Endothelial cell (in vitro differentiated cells): ENCODE data around the gene FES. TPM values are rescaled to one million over a fixed set of nuclear protein-coding genes. Genes with fewer than 3 reads are reported as not detected.

Source experiments
- DNase-seq: peaks from one replicate; pipeline ENCODE4 v3.0.0; 2021; ENCODE audit warnings: low spot score
- H3K27ac Mint-ChIP-seq: one replicate; pipeline ENCODE4 v1.8.0; 2021; ENCODE audit warnings: mixed read lengths, inconsistent platforms; ENCODE audit not compliant: unreplicated experiment
- H3K27me3 Mint-ChIP-seq: one replicate; pipeline ENCODE4 v1.8.0; 2021; ENCODE audit warnings: mild to moderate bottlenecking, moderate library complexity, mixed read lengths, inconsistent platforms; ENCODE audit not compliant: unreplicated experiment
- H3K36me3 Mint-ChIP-seq: one replicate; pipeline ENCODE4 v1.8.0; 2021; ENCODE audit warnings: mild to moderate bottlenecking, low read depth, mixed read lengths, inconsistent platforms; ENCODE audit not compliant: unreplicated experiment
- H3K4me1 Mint-ChIP-seq: one replicate; pipeline ENCODE4 v1.8.0; 2021; ENCODE audit warnings: mild to moderate bottlenecking, mixed read lengths, inconsistent platforms; ENCODE audit not compliant: unreplicated experiment
- H3K4me3 Mint-ChIP-seq: one replicate; pipeline ENCODE4 v1.8.0; 2021; ENCODE audit warnings: mild to moderate bottlenecking, mixed read lengths, inconsistent platforms; ENCODE audit not compliant: unreplicated experiment
- H3K9me3 Mint-ChIP-seq: one replicate; pipeline ENCODE4 v1.8.0; 2021; ENCODE audit warnings: mixed read lengths, inconsistent platforms; ENCODE audit not compliant: unreplicated experiment
- total RNA-seq: library from RNA; stranded (reverse); fragmentation: NEBNext Ultra II Directional; extraction: Animal tissue kit (Norgen Biotek cat#: 25700); gene quantifications from one replicate; pipeline ENCODE4 v1.2.1, GENCODE V29; 2021; ENCODE audit not compliant: unreplicated experiment
- TF ChIP-seq, protein P1 (sequence below): fragments of 200-600 bp; sonication (generic); IDR thresholded peaks from one replicate; pipeline ENCODE4 v1.5.0; 2021; ENCODE audit warnings: antibody characterized with exemption; ENCODE audit not compliant: unreplicated experiment

Gene FES
- total RNA-seq, 1 donor from 2014 or later = 56.3 TPM

DNA sequence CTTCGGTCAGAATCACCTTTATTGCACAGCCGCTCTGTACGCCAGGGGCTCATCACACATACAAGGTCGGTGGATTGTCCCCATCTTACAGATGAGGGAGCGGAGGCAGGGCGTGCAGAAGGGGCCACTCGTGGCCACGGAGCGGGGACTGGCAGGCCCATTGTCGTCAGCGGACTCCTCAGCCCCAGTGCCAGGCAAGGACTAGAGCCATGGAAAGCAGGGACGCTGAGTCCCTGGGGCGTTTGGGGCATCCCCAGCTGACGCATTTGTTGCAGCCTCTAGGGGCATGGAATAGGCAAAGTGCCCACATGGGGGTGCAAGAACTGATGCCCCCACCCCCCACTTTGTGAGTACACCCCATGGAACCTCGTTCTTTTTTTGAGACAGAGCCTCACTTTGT lies 45.8 kb upstream of the FES start:
- Mint-ChIP-seq H3K4me1 (peaks cover 19% of the 10 kb centered on the region), H3K27ac (no peak overlapping the region), H3K27me3 (peaks cover 5% of the 10 kb centered on the region), H3K9me3 (no peaks in the 10 kb centered on the region), H3K36me3 (peaks cover 4% of the 10 kb centered on the region), H3K4me3 (no peak overlapping the region)
- DNase-seq = no peak
- TF ChIP-seq, protein P1, sequence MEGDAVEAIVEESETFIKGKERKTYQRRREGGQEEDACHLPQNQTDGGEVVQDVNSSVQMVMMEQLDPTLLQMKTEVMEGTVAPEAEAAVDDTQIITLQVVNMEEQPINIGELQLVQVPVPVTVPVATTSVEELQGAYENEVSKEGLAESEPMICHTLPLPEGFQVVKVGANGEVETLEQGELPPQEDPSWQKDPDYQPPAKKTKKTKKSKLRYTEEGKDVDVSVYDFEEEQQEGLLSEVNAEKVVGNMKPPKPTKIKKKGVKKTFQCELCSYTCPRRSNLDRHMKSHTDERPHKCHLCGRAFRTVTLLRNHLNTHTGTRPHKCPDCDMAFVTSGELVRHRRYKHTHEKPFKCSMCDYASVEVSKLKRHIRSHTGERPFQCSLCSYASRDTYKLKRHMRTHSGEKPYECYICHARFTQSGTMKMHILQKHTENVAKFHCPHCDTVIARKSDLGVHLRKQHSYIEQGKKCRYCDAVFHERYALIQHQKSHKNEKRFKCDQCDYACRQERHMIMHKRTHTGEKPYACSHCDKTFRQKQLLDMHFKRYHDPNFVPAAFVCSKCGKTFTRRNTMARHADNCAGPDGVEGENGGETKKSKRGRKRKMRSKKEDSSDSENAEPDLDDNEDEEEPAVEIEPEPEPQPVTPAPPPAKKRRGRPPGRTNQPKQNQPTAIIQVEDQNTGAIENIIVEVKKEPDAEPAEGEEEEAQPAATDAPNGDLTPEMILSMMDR = no peak

DNA sequence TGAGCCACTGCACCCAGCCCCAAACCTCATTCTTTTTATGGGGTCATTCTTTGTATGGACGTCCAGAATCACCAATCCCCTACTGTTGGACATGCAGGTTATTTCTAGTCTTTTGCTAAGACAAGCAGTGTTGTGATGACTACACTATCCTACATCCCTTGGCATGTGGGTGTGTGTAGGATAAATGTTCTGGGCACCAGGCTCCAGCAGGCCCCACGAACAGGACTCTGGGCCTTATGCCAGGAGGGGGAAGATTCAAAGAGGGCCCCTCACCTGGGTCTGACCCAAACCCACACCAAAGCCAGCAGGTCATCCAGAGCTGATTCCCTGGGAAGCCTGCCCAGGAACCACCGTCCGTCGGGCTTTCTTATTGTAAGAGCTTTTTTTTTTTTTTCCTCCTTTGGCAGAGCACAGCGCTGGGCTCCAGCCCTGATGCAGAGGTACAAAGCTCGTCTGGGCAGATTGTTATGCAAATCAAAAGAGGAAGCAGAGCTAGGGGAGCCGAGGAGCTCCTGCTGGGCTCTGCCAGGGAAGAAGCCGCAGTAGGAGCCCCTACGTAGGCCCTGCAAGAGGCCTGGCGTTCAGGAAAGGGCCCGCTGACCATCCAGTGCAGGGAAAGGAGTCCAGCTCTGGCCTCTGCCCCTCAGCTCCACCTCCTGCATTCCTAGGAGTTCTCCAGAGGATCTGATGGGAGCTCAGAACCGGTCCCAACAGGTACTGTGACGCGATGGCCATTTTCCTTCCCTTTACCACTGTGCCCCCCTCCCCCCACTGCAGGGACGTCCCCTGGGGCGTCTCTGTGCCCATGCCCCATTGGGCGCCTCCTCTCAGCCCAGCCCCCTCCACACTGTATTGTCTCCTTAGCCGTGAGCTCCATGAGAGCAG lies 44.9 kb upstream of the FES start:
- Mint-ChIP-seq H3K36me3 (peaks cover 4% of the 10 kb centered on the region), H3K9me3 (no peaks in the 10 kb centered on the region), H3K27me3 (peaks cover 8% of the 10 kb centered on the region), H3K4me1 (peaks cover 19% of the 10 kb centered on the region), H3K4me3 (no peak overlapping the region), H3K27ac (no peak overlapping the region)
- no peak for DNase-seq
- TF ChIP-seq, protein P1 = no peak

GRCh38 chr15:90840157-90840855 lies 44.0 kb upstream of the FES start:
- no peak for DNase-seq
- TF ChIP-seq, protein P1 = no peak
- H3K27me3 Mint-ChIP-seq = peaks cover 5% of the 10 kb centered on the region
- no peak overlapping the region for H3K4me3 Mint-ChIP-seq
- peaks cover 4% of the 10 kb centered on the region for H3K36me3 Mint-ChIP-seq
- no peaks in the 10 kb centered on the region for H3K9me3 Mint-ChIP-seq
- peaks cover 19% of the 10 kb centered on the region for H3K4me1 Mint-ChIP-seq
- H3K27ac Mint-ChIP-seq = peak overlapping the region; percentile 18

- Mint-ChIP-seq H3K27ac (no peak overlapping the region), H3K4me1 (peaks cover 19% of the 10 kb centered on the region), H3K9me3 (no peaks in the 10 kb centered on the region), H3K4me3 (no peak overlapping the region), H3K27me3 (peaks cover 5% of the 10 kb centered on the region), H3K36me3 (peaks cover 4% of the 10 kb centered on the region)
- DNase-seq = no peak
- TF ChIP-seq, protein P1 = no peak
Observed at GRCh38 chr15:90840954-90841353, 43.4 kb upstream of the FES start.

DNA sequence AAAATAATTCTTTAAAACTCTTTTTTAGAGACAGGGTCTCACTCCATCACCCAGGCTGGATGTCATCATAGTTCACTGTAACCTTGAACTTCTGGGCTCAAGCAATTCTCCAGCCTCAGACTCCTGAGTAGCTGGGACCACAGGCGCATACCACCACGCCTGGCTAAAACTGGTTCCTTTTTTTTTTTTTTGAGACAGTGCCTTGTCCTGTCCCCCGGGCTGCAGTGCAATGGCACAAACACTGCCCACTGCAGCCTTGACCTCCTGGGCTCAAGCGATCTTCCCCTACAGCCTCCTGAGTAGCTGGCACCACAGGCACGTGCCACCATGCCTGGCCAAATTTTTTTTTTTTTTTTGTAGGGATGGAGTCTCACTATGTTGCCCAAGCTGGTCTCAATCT lies 39.6 kb upstream of the FES start:
- no peaks in the 10 kb centered on the region for H3K9me3 Mint-ChIP-seq
- peaks cover 2% of the 10 kb centered on the region for H3K27me3 Mint-ChIP-seq
- H3K4me1 Mint-ChIP-seq = peaks cover 2% of the 10 kb centered on the region
- TF ChIP-seq, protein P1 = no peak
- DNase-seq = no peak
- no peak overlapping the region for H3K4me3 Mint-ChIP-seq
- H3K27ac Mint-ChIP-seq = no peak overlapping the region
- H3K36me3 Mint-ChIP-seq = no peaks in the 10 kb centered on the region
